ENCODE results near the gene ZNF654. TPM values are rescaled to one million over a fixed set of nuclear protein-coding genes. Genes with fewer than 3 reads are reported as not detected.

The ZNF654 gene
- total and polyA plus RNA-seq, 2 experiments from 2014 or later: 6.3 to 16.2 TPM

GRCh38 chr3:88191872-88192409 is 132.9 kb downstream of the ZNF654 start:
- no peaks in the 10 kb centered on the region for H3K27me3 ChIP-seq
- WGBS (ENCODE audit: low lambda C conversion rate, missing lambda C conversion rate): 68% methylated on average over 4 of the region's 4 CpGs
- no peak overlapping the region for H3K4me3 ChIP-seq
- H3K9me3 ChIP-seq (ENCODE audit: low read depth): no peaks in the 10 kb centered on the region
- no peaks in the 10 kb centered on the region for H3K9me2 ChIP-seq (replicated peaks; ENCODE audit: insufficient read depth)
- DNase-seq (ENCODE audit: low spot score): no peak
- no peaks in the 10 kb centered on the region for H3K4me1 ChIP-seq (ENCODE audit: insufficient read depth)
- H2AFZ ChIP-seq: no peak overlapping the region
- no peaks in the 10 kb centered on the region for H4K20me1 ChIP-seq (ENCODE audit: insufficient read depth, poor library complexity, severe bottlenecking)
- no peaks in the 10 kb centered on the region for H3K36me3 ChIP-seq (replicated peaks; ENCODE audit: insufficient read depth, low read depth)
- H3K79me2 ChIP-seq: no peaks in the 10 kb centered on the region
- TF ChIP-seq EZH2 (IDR thresholded peaks at IDR 0.05; ENCODE audit: borderline replicate concordance) (no peak), EZH2phosphoT487 (IDR thresholded peaks at IDR 0.05; ENCODE audit: low read depth, severe bottlenecking, unreplicated experiment) (no peak), CTCF (IDR thresholded peaks at IDR 0.05; ENCODE audit: poor library complexity) (no peak)
- no peak overlapping the region for H3K27ac ChIP-seq
- H3K4me2 ChIP-seq: no peak overlapping the region

- no peaks in the 10 kb centered on the region for H3K9me2 ChIP-seq (replicated peaks; ENCODE audit: insufficient read depth)
- H3K36me3 ChIP-seq (replicated peaks; ENCODE audit: insufficient read depth, low read depth): no peaks in the 10 kb centered on the region
- no peak for DNase-seq (ENCODE audit: low spot score)
- H3K4me1 ChIP-seq (ENCODE audit: insufficient read depth): no peaks in the 10 kb centered on the region
- H4K20me1 ChIP-seq (ENCODE audit: insufficient read depth, poor library complexity, severe bottlenecking): no peaks in the 10 kb centered on the region
- no peak overlapping the region for H3K4me2 ChIP-seq
- no peaks in the 10 kb centered on the region for H3K27me3 ChIP-seq
- H3K79me2 ChIP-seq: no peaks in the 10 kb centered on the region
- no peaks in the 10 kb centered on the region for H3K9me3 ChIP-seq (ENCODE audit: low read depth)
- H2AFZ ChIP-seq: no peak overlapping the region
- no peak overlapping the region for H3K27ac ChIP-seq
- H3K4me3 ChIP-seq: no peak overlapping the region
- no peak for TF ChIP-seq EZH2phosphoT487 (IDR thresholded peaks at IDR 0.05; ENCODE audit: low read depth, severe bottlenecking, unreplicated experiment)
- TF ChIP-seq EZH2 (IDR thresholded peaks at IDR 0.05; ENCODE audit: borderline replicate concordance): no peak
- TF ChIP-seq CTCF (IDR thresholded peaks at IDR 0.05; ENCODE audit: poor library complexity): no peak
- 49% methylated on average over 3 of the region's 3 CpGs for WGBS (ENCODE audit: low lambda C conversion rate, missing lambda C conversion rate)
Measured at GRCh38 chr3:88192631-88193030, 133.6 kb downstream of the ZNF654 start.

Other genes starting within 250 kb of the ZNF654 start
- 75.9 and 84.0 TPM in 2 replicates for gene CGGBP1, start 250 bp upstream of the ZNF654 start, total RNA-seq
- gene CGGBP1, start 250 bp upstream of the ZNF654 start, polyA plus RNA-seq: 41.8 and 46.6 TPM in 2 replicates
- gene C3orf38, start 90.7 kb downstream of the ZNF654 start, total RNA-seq: 27.5 and 35.5 TPM in 2 replicates
- 15.3 and 21.8 TPM in 2 replicates for gene C3orf38, start 90.7 kb downstream of the ZNF654 start, polyA plus RNA-seq